Subcutaneous abdominal adipose tissue (tissue), 5 donors: Measurements from ENCODE around the gene VAMP2.
A peak's percentile ranks its signal among the peaks of the same experiment; 100 is the strongest.

Source experiments
- H3K27ac ChIP-seq: one replicate; pipeline ENCODE4 v1.7.0; 2013; ENCODE audit warnings: low read depth, mild to moderate bottlenecking, inconsistent platforms, low read length, moderate library complexity
- H3K27me3 ChIP-seq, 5 donors: one replicate each; pipeline ENCODE4 v1.7.0; 2013; ENCODE audit warnings: low read length in 5 of 5, inconsistent platforms in 1 of 5; ENCODE audit not compliant: control insufficient read depth in 5 of 5, insufficient read depth in 4 of 5
- H3K36me3 ChIP-seq, 5 donors: one replicate each; pipeline ENCODE4 v1.7.0; 2013; ENCODE audit warnings: low read length in 5 of 5; ENCODE audit not compliant: control insufficient read depth in 5 of 5, insufficient read depth in 5 of 5
- H3K4me1 ChIP-seq, 5 donors: one replicate each; pipeline ENCODE4 v1.7.0; 2013; ENCODE audit warnings: low read length in 5 of 5, mild to moderate bottlenecking in 3 of 5, moderate library complexity in 1 of 5; ENCODE audit not compliant: control insufficient read depth in 5 of 5, insufficient read depth in 5 of 5
- H3K4me3 ChIP-seq, 5 donors: one replicate each; pipeline ENCODE4 v1.7.0; 2013; ENCODE audit warnings: low read length in 5 of 5, low read depth in 1 of 5
- H3K9ac ChIP-seq, 5 donors: one replicate each; pipeline ENCODE4 v1.7.0; 2013; ENCODE audit warnings: low read length in 5 of 5, mild to moderate bottlenecking in 4 of 5, moderate library complexity in 3 of 5
- H3K9me3 ChIP-seq, 5 donors: one replicate each; pipeline ENCODE4 v1.7.0; 2013; ENCODE audit warnings: low read length in 5 of 5; ENCODE audit not compliant: control insufficient read depth in 5 of 5
- donor health status: healthy.
- donor health status: healthy.
- donor health status: healthy.
- donor health status: healthy.
- donor health status: healthy.

The VAMP2 gene

GRCh38 chr17:8124350-8125153 lies 38.2 kb downstream of the VAMP2 start:
- H3K9ac ChIP-seq, result peak overlapping the region in 2 of 5 donors; percentile 9 to 25
- peaks cover 13 to 76% (median 71%) of the 10 kb centered on the region in 5 donors for H3K4me1 ChIP-seq
- H3K27ac ChIP-seq, result no peak overlapping the region
- H3K9me3 ChIP-seq, result no peaks in the 10 kb centered on the region
- peaks cover 20 to 33% (median 26%) of the 10 kb centered on the region in 5 donors for H3K27me3 ChIP-seq
- H3K36me3 ChIP-seq, result no peaks in the 10 kb centered on the region
- H3K4me3 ChIP-seq, result peak overlapping the region; percentile 48 to 94 (median 76)

- Histone ChIP-seq H3K27me3 (peaks cover 20 to 33% (median 26%) of the 10 kb centered on the region in 5 donors), H3K9ac (peak within 1 kb of the TSS in 2 of 5 donors; percentile 9 to 62), H3K36me3 (no peaks in the 10 kb centered on the region), H3K27ac (no peak within 1 kb of the TSS), H3K9me3 (no peaks in the 10 kb centered on the region), H3K4me1 (peaks cover 13 to 77% (median 71%) of the 10 kb centered on the region in 5 donors), H3K4me3 (peak within 1 kb of the TSS; percentile 57 to 82 (median 71))
Measured at GRCh38 chr17:8123695-8124349, 38.9 kb downstream of the VAMP2 start, which contains the start of gene HES7. Gene HES7 (minus strand): TSS chr17:8124106. CDS start chr17:8124084, 22 bp downstream.

DNA sequence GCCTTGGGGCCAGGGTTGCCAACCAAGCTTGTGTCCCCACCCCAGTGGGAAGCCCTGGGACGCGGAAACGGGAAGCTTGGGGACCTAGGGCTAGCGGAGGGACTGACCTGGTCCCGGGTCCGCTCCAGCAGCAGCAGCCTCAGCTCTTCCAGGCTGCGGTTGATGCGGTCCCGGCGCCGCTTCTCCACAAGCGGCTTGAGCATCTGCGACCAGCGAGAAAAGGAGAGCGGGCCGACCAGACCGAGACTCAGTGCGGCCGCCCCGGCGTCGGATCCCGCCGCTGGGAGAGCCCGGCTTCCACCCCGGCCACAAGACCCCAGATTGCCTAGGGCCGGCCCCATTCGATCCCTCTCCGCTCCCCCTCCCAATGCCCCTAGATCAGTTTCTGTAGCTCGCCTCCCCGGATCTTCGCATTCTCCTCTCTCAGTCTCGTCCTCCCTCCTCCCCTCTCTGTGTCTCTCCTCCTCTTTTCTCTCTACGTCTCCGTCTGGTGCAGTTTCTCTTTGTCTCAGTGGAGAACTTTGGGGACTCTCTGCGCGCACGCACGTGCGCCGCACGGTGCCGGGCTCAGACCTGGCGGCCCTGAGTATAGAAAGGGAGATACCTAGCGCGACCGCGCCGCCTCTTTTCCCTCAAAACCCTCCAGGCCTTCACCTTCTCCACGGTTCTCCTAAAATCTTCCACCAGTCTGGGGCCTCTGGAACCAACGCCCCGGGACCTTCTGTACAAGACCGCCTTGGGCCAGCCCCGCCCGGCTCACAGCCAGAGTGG lies 39.6 kb downstream of the VAMP2 start:
- no peaks in the 10 kb centered on the region for H3K9me3 ChIP-seq
- H3K27me3 ChIP-seq, result peaks cover 20 to 33% (median 26%) of the 10 kb centered on the region in 5 donors
- no peak overlapping the region for H3K27ac ChIP-seq
- H3K4me3 ChIP-seq, result peak overlapping the region; percentile 57 to 82 (median 71)
- no peaks in the 10 kb centered on the region for H3K36me3 ChIP-seq
- peak overlapping the region in 3 of 5 donors; percentile 38 to 62 (median 41) for H3K9ac ChIP-seq
- H3K4me1 ChIP-seq, result peaks cover 17 to 85% (median 78%) of the 10 kb centered on the region in 5 donors

DNA sequence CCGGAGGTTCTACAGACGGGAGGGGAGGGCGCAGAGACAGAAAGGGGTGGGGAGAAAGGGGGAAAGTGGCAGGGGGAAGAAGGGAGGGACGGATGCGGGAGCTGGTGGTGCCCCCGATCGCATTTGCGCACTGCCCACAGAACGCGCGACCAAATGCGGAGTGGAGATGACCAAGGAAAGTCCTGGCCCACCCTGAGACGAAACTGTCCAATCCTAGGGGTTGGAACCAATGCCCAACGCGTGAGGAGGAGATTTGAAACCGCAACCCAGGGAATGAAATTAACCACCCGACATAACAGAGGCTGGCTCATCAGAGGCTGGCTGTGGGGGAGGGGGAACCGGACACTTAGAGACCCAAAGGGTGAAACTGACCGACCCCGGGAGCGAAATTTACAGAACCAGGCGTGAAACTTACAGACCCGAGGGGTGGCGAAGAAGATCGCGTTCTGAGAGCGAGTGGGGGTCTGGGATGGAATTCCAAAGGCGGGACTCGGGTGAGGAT lies 40.3 kb downstream of the VAMP2 start:
- peaks cover 19 to 91% (median 84%) of the 10 kb centered on the region in 5 donors for H3K4me1 ChIP-seq
- H3K27me3 ChIP-seq, result peaks cover 22 to 37% (median 28%) of the 10 kb centered on the region in 5 donors
- no peaks in the 10 kb centered on the region for H3K9me3 ChIP-seq
- peak overlapping the region in 3 of 5 donors; percentile 38 to 62 (median 41) for H3K9ac ChIP-seq
- H3K27ac ChIP-seq, result no peak overlapping the region
- H3K4me3 ChIP-seq, result peak overlapping the region; percentile 48 to 82 (median 71)
- H3K36me3 ChIP-seq, result no peaks in the 10 kb centered on the region

- H3K4me1 ChIP-seq, result peaks cover 19 to 88% (median 82%) of the 10 kb centered on the region in 5 donors
- H3K36me3 ChIP-seq, result no peaks in the 10 kb centered on the region
- H3K27me3 ChIP-seq, result peaks cover 26 to 41% (median 32%) of the 10 kb centered on the region in 5 donors
- no peak overlapping the region for H3K27ac ChIP-seq
- H3K9ac ChIP-seq, result peak overlapping the region in 1 of 5 donors; percentile 4
- H3K9me3 ChIP-seq, result no peaks in the 10 kb centered on the region
- peak overlapping the region; percentile 48 to 82 (median 71) for H3K4me3 ChIP-seq
Measured at GRCh38 chr17:8121681-8122421, 40.9 kb downstream of the VAMP2 start.

- no peak overlapping the region for H3K9ac ChIP-seq
- H3K27me3 ChIP-seq, result peaks cover 31 to 46% (median 37%) of the 10 kb centered on the region in 5 donors
- H3K27ac ChIP-seq, result no peak overlapping the region
- peaks cover 19 to 85% (median 78%) of the 10 kb centered on the region in 5 donors for H3K4me1 ChIP-seq
- H3K9me3 ChIP-seq, result no peaks in the 10 kb centered on the region
- H3K36me3 ChIP-seq, result no peaks in the 10 kb centered on the region
- peak overlapping the region in 4 of 5 donors; percentile 29 to 82 (median 74) for H3K4me3 ChIP-seq
Measured at GRCh38 chr17:8121407-8121680, 41.4 kb downstream of the VAMP2 start.

- H3K4me1 ChIP-seq, result peaks cover 17 to 79% (median 72%) of the 10 kb centered on the region in 5 donors
- H3K27ac ChIP-seq, result no peak overlapping the region
- peaks cover 35 to 52% (median 37%) of the 10 kb centered on the region in 5 donors for H3K27me3 ChIP-seq
- peak overlapping the region in 1 of 5 donors; percentile 41 for H3K9ac ChIP-seq
- H3K36me3 ChIP-seq, result no peaks in the 10 kb centered on the region
- no peaks in the 10 kb centered on the region for H3K9me3 ChIP-seq
- H3K4me3 ChIP-seq, result peak overlapping the region; percentile 55 to 77 (median 71)
Measured at GRCh38 chr17:8120520-8121406, 42.0 kb downstream of the VAMP2 start.

DNA sequence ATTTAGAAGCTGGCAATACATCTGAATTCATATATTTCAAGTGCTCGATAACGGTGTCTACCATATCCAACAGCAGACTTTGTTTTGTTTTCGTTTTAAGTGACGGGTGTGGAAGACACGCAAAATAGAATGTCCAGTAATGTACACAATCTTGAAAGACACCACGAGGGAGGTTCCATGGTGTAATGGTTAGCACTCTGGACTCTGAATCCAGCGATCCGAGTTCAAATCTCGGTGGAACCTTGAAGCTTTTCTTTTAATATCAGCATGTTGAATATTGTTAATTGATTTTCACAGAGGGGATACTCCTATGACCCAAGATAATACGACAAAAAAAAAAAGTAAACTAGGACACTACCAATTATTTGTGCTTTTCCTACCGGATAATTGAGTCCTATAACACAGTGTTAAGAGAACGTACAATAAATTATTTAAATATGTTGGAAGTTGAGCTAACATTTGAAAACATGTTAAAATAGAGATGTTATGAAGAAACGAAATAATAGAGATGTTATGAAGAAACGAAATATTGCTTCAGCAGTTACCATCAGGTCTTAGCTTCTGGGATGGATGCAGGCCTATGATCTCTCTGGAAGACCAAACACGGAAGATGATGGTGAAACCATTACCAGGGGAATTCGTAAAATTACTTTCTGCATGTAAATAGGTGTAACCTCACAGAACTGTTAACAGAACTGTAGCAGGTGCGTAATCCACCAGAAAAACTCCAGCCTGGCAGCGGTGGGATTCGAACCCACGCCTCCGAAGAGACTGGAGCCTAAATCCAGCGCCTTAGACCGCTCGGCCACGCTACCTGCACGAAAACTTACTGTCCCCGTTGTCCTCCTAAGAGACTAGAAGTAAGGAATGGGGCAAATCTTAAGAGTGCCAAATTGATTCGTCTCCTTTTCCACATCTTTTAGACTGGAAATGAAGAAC lies 42.9 kb downstream of the VAMP2 start:
- peaks cover 14 to 70% (median 64%) of the 10 kb centered on the region in 5 donors for H3K4me1 ChIP-seq

More for the DNA sequence above, 42.9 kb downstream of the VAMP2 start:
- H3K9ac ChIP-seq, result peak overlapping the region in 3 of 5 donors; percentile 30 to 67 (median 31)
- H3K27me3 ChIP-seq, result peaks cover 37 to 58% (median 38%) of the 10 kb centered on the region in 5 donors
- H3K36me3 ChIP-seq, result no peaks in the 10 kb centered on the region
- H3K4me3 ChIP-seq, result peak overlapping the region; percentile 71 to 81 (median 76)
- H3K9me3 ChIP-seq, result no peaks in the 10 kb centered on the region
- H3K27ac ChIP-seq, result peak overlapping the region; percentile 39
